Breast epithelium (tissue), 3 donors: ENCODE measurements around the gene BCL2.

ENCODE experiments used
- POLR2A ChIP-seq: fragments of 450-650 bp; IDR thresholded peaks from one replicate; pipeline ENCODE4 v1.6.1; 2016; ENCODE audit warnings: antibody characterized with exemption, mild to moderate bottlenecking, moderate library complexity
- POLR2AphosphoS5 ChIP-seq, 3 donors: sonication (generic); formaldehyde crosslinking; IDR thresholded peaks; one replicate each; pipeline ENCODE4 v1.6.1; 2017; ENCODE audit warnings: antibody characterized with exemption in 3 of 3
- TF ChIP-seq, protein P1 (sequence below), 3 donors: fragments of 450-650 bp; IDR thresholded peaks; one replicate each; pipeline ENCODE4 v1.5.1; 2016 to 2017; ENCODE audit warnings: antibody characterized with exemption in 3 of 3, mild to moderate bottlenecking in 3 of 3, moderate library complexity in 3 of 3

DNA sequence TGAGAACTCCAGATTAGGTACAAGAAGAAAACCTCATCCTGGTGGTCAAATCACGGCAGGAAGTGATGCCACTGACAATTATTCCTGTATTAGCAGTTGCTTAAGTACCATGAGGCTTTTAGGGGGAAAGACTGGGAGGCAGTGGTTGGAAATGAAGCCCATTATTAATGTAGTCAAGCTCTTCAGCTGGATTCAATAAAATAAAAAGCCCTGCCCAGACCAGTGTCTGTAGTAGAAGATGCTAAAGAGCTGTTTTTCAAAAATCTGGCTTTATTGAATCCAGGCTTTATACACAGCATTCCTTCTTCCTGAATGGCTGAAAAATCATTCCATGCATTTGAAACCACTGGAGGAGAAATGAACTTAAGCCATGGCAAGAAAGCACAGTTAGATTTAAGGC, 155.2 kb downstream of the BCL2 start:
- TF ChIP-seq, protein P1, sequence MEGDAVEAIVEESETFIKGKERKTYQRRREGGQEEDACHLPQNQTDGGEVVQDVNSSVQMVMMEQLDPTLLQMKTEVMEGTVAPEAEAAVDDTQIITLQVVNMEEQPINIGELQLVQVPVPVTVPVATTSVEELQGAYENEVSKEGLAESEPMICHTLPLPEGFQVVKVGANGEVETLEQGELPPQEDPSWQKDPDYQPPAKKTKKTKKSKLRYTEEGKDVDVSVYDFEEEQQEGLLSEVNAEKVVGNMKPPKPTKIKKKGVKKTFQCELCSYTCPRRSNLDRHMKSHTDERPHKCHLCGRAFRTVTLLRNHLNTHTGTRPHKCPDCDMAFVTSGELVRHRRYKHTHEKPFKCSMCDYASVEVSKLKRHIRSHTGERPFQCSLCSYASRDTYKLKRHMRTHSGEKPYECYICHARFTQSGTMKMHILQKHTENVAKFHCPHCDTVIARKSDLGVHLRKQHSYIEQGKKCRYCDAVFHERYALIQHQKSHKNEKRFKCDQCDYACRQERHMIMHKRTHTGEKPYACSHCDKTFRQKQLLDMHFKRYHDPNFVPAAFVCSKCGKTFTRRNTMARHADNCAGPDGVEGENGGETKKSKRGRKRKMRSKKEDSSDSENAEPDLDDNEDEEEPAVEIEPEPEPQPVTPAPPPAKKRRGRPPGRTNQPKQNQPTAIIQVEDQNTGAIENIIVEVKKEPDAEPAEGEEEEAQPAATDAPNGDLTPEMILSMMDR (IDR thresholded peaks at IDR 0.05), result no peak
- TF ChIP-seq POLR2A, result no peak
- TF ChIP-seq POLR2AphosphoS5 (IDR thresholded peaks at IDR 0.05), result no peak
